ENCODE data around the gene SMR3B. TPM values are rescaled to one million over a fixed set of nuclear protein-coding genes. Genes with fewer than 3 reads are reported as not detected.

Gene SMR3B
- total RNA-seq, 2 experiments from 2014 or later, result not detected

DNA sequence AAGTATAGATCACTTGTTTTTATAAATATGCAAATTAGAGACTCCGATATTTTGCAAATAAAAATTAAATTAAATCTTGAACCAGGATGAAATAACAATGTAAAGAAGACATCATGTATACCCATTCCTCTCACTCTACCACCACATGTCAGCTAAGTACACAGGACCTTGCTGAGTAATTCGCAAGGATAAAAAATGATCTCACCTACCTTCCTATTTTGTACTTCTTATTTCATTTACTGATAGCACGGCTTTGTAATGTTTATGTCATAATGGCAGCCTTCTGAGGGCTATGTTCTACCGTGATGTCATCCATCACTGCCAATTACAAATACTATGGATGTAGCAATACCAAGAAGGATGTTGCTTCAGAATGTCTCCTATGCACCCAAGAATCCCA lies 10.9 kb upstream of the SMR3B start:
- no peak for ATAC-seq
- no peak overlapping the region for H3K4me3 Mint-ChIP-seq

DNA sequence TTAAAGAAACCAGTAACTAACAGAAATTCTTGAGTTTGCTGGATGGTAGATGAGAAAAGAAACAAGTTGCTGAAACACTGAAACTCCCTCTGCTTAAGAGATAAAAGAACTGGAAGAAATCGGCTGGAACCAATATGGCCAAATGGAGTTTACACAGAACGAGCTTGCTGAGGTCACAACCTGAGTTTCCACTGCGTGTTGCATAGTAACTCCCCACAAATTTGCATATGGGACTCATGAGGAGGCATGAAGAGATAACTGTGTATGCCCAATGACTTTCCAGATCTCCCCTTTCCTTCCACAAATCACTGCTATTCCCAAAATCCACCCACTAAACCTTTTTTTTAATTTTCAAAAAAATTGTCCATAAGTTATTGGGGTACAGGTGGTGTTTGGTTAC lies 10.2 kb upstream of the SMR3B start:
- TF ChIP-seq, protein P1, sequence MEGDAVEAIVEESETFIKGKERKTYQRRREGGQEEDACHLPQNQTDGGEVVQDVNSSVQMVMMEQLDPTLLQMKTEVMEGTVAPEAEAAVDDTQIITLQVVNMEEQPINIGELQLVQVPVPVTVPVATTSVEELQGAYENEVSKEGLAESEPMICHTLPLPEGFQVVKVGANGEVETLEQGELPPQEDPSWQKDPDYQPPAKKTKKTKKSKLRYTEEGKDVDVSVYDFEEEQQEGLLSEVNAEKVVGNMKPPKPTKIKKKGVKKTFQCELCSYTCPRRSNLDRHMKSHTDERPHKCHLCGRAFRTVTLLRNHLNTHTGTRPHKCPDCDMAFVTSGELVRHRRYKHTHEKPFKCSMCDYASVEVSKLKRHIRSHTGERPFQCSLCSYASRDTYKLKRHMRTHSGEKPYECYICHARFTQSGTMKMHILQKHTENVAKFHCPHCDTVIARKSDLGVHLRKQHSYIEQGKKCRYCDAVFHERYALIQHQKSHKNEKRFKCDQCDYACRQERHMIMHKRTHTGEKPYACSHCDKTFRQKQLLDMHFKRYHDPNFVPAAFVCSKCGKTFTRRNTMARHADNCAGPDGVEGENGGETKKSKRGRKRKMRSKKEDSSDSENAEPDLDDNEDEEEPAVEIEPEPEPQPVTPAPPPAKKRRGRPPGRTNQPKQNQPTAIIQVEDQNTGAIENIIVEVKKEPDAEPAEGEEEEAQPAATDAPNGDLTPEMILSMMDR (IDR thresholded peaks at IDR 0.05), result no peak
- Mint-ChIP-seq H3K36me3 (ENCODE audit: low read depth) (no peaks in the 10 kb centered on the region), H3K27me3 (no peaks in the 10 kb centered on the region), H3K4me1 (ENCODE audit: low read depth) (no peaks in the 10 kb centered on the region), H3K4me3 (no peak overlapping the region), H3K9me3 (no peaks in the 10 kb centered on the region), H3K27ac (no peak overlapping the region)
- POLR2A ChIA-PET, result no interaction called here
- DNase-seq (no peak), ATAC-seq (no peak)
- intact Hi-C loops (cut with micrococcal nuclease), result no loop called here
- CTCF ChIA-PET, result no interaction called here

More for the DNA sequence above, 10.9 kb upstream of the SMR3B start:
- no peak for DNase-seq
- H3K9me3 Mint-ChIP-seq, result no peaks in the 10 kb centered on the region
- no peaks in the 10 kb centered on the region for H3K36me3 Mint-ChIP-seq (ENCODE audit: low read depth)
- TF ChIP-seq, protein P1 (IDR thresholded peaks at IDR 0.05), result no peak
- intact Hi-C loops (cut with micrococcal nuclease), result no loop called here
- ChIA-PET POLR2A (no interaction called here), CTCF (no interaction called here)
- H3K27me3 Mint-ChIP-seq, result no peaks in the 10 kb centered on the region
- H3K4me1 Mint-ChIP-seq (ENCODE audit: low read depth), result no peaks in the 10 kb centered on the region
- H3K27ac Mint-ChIP-seq, result no peak overlapping the region

DNA sequence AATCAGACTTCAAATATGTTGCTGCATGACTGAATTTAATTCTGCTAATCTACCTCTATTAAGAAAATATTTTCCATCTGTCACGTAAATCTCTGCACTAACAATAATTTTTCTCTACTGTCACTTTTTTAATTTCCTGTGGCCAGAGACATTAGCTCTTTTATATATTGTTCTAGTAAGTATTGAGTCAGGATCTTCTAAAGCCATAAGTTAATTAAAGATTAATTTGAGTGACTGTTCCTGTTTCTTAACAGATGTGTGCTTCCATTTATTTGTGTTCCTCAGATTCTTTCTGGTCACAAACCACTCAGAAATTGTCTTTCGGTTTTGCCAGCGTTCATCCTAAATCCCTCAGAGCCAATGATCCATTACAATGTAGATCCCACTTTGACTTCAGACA lies 2.4 kb upstream of the SMR3B start:
- Mint-ChIP-seq H3K4me1 (ENCODE audit: low read depth) (no peaks in the 10 kb centered on the region), H3K27ac (no peak overlapping the region), H3K9me3 (no peaks in the 10 kb centered on the region), H3K27me3 (no peaks in the 10 kb centered on the region), H3K4me3 (no peak overlapping the region), H3K36me3 (ENCODE audit: low read depth) (no peaks in the 10 kb centered on the region)
- TF ChIP-seq, protein P1 (IDR thresholded peaks at IDR 0.05), result no peak
- ATAC-seq, result no peak
- POLR2A ChIA-PET, result no interaction called here
- DNase-seq, result no peak
- CTCF ChIA-PET, result no interaction called here
- intact Hi-C loops (cut with micrococcal nuclease), result no loop called here

DNA sequence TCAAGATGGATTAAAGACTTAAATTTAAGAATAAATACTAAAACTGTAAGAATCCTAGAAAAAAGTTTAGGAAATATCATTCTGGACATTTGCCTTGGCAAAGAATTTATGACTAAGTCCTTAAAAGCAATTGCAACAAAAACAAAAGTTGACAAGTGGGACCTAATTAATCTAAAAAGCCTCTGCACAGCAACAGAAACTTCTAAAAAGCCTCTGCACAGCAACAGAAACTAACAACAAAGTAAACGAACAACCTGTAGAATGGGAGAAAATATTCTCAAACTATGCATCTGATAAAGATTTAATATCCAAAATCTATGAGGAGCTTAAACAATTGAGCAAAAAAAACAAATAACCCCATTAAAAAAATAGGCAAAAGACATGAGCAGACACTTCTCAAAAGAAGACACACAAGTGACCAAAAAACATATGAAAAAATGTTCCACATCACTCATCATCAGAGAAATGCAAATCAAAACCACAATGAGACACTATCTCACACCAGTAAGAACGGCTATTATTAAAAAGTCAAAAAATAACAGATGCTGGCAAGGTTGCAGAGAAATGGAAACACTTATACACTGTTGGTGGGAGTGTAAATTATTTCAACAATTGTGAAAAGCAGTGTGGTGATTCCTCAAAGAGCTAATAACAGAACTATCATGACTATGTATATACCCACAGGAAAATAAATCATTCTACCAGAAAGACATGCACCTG lies 9.3 kb downstream of the SMR3B start:
- H3K4me1 Mint-ChIP-seq (ENCODE audit: low read depth), result no peaks in the 10 kb centered on the region
- no peak for DNase-seq
- intact Hi-C loops (cut with micrococcal nuclease), result no loop called here
- no peaks in the 10 kb centered on the region for H3K9me3 Mint-ChIP-seq
- ChIA-PET CTCF (no interaction called here), POLR2A (interaction anchor here (0.9 kb wide), 1 partner anchor 35 kb away, joined by 3 read pairs; no protein-coding TSS in a partner anchor)
- TF ChIP-seq, protein P1 (IDR thresholded peaks at IDR 0.05), result no peak
- no peak for ATAC-seq
- no peaks in the 10 kb centered on the region for H3K27me3 Mint-ChIP-seq
- no peaks in the 10 kb centered on the region for H3K36me3 Mint-ChIP-seq (ENCODE audit: low read depth)
- no peak overlapping the region for H3K27ac Mint-ChIP-seq
- H3K4me3 Mint-ChIP-seq, result no peak overlapping the region

GRCh38 chr4:70397580-70397979 lies 14.6 kb downstream of the SMR3B start, which contains the start of gene OPRPN:
TSS of gene OPRPN (plus strand) at chr4:70397940. CDS start at chr4:70399286, 1,346 bp downstream.
- Mint-ChIP-seq H3K27ac (no peak within 1 kb of the TSS), H3K9me3 (no peaks in the 10 kb centered on the region), H3K4me1 (ENCODE audit: low read depth) (no peaks in the 10 kb centered on the region), H3K36me3 (ENCODE audit: low read depth) (no peaks in the 10 kb centered on the region), H3K27me3 (no peaks in the 10 kb centered on the region), H3K4me3 (no peak within 1 kb of the TSS)
- CTCF ChIA-PET, result no interaction called here
- no peak for DNase-seq
- ATAC-seq, result no peak
- intact Hi-C loops (cut with micrococcal nuclease), result no loop called here
- POLR2A ChIA-PET, result no interaction called here
- TF ChIP-seq, protein P1 (IDR thresholded peaks at IDR 0.05), result no peak
